ENCODE results near the gene VAMP2.

- TF ChIP-seq CTCF (IDR thresholded peaks at IDR 0.05) (no peak), EZH2 (IDR thresholded peaks at IDR 0.05; ENCODE audit: borderline replicate concordance, insufficient read depth, low read depth, low read length, poor library complexity, severe bottlenecking) (no peak)
These were observed 2.0 kb upstream of the VAMP2 start for GRCh38 chr17:8164815-8165131.

Data from B cell (primary cell).